ENCODE data around the gene TNRC6C.

Gene TNRC6C

GRCh38 chr17:78089576-78090281 is 131.2 kb downstream of the TNRC6C start:
- DNase-seq, result no peak

DNA sequence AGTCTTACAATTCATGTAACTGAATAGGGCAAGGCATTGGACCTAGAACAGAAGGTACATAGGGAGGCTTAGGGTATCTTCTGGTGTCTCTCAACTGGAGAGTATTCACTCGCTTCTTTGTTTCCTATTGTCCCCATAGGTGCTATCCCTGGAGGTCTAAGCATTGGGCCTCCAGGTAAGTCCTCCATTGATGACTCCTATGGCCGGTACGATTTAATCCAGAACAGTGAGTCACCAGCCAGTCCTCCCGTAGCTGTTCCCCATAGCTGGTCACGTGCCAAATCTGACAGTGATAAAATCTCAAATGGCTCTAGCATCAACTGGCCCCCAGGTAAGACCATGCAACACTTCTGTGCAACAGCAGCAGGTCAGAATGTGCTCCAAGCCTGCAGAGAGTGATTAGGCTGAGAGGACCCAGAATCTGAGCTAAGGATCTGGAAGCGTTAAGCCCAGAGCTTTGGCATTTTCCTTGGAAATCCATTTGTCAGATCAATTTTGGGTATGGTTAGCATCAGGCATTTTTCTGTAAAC is 134.4 kb downstream of the TNRC6C start:
- no peak for DNase-seq

- DNase-seq, result no peak
These were observed 136.5 kb downstream of the TNRC6C start for GRCh38 chr17:78095035-78095434.

- DNase-seq, result no peak
These were observed 137.6 kb downstream of the TNRC6C start for GRCh38 chr17:78096093-78096492.

DNA sequence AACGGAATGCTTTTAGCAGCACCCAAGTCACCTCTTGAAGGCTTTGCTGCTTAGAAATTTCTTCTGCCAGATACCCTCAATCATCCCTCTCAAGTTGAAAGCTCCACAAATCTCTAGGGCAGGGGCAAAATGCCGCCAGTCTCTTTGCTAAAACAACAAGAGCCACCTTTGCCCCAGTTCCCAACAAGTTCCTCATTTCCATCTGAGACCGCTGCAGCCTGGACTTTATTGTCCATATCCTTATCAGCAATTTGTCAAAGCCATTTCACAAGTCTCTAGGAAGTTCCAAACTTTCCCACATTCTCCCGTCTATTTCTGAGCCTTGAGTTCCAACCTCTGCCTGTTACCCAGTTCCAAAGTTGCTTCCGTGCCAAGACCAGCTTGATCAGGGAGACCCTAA is 142.6 kb downstream of the TNRC6C start:
- no peak for DNase-seq

DNA sequence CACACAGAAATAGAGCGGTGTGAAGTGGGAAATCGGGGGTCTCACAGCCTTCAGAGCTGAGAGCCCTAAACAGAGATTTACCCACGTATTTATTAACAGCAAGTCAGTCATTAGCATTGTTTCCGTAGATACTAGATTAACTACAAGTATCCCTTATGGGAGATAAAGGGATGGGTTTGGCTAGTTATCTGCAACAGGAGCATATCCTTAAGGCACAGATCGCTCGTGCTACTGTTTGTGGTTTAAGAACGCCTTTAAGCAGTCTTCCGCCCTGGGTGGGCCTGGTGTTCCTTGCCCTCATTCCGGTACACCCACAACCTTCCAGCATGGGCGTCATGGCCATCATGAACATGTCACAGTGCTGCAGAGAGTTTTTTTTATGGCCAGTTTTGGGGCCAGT is 143.0 kb downstream of the TNRC6C start:
- DNase-seq, result no peak

- DNase-seq, result no peak
These were observed 144.8 kb downstream of the TNRC6C start for GRCh38 chr17:78103311-78103710.

DNA sequence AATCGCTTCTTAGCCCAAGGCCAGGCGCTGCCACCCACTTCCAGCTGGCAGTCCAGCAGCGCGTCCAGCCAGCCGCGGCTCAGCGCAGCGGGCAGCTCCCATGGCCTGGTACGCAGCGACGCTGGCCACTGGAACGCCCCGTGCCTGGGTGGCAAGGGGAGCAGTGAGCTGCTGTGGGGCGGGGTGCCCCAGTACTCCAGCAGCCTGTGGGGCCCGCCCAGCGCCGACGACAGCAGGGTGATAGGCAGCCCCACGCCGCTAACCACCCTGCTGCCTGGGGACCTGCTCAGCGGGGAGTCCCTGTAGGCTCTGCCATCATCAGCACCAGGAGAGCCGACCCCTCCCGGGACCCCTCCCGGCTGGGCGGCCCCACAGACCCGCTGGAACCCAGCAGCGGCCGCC is 146.0 kb downstream of the TNRC6C start:
- no peak for DNase-seq

- DNase-seq, result no peak
These were observed 146.6 kb downstream of the TNRC6C start for GRCh38 chr17:78105101-78105500.

DNA sequence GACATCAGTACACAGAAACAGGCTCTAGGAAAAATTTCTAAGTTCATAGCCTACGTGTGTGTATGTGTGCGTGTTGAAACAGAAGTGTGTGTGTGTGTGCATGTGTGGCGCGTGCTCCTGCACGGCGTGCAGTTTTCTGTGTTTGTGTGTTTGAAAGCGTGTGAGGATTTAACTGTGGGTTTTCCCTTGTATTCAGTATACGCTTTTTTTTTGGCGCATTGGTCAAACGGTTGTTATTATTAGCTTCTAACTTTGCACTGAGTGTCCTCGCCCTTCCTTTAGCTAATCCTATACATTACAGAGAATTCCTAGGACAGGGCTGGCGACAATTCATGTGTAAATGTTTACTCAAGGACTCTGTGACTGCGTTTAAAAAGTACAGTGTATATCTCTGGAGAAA is 147.0 kb downstream of the TNRC6C start:
- no peak for DNase-seq

DNA sequence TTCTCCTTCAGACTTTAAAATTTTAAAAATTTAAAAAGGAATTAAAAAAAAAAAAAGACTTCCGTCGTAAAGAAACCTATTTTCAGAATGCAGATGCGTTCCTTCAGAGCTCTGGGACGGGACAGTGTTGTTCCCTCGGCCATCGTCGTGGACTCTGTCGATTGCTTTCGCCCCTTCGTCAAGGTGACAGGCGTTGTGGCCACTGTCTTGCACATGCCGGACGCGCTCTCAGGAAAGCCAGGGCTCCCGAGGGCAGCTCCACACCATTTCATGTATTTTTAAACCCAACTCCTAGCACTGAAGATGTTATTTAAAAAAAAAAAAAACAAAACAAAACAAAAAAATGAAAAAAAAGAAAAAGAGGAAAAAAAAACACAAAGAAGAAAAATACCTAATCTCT is 147.7 kb downstream of the TNRC6C start:
- no peak for DNase-seq

DNA sequence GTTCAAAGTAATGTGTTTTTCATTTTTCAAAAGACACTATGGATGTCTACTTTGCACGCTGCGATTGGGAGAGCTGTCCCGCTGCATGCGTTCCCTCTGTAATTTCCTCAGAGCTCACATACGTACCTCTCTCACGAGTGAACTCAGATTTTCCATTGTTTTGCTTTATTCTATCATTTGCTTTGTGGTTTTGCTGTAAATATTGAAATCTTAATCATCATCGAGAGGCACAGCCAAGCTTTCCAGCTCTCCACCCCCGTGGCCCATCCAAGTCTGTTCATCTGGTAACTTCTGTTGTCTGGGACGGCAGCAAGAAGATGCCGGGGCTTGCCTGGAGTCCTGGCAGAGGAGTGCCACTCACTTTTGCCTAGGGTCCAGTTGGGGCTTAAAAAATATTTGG is 149.0 kb downstream of the TNRC6C start:
- no peak for DNase-seq

DNA sequence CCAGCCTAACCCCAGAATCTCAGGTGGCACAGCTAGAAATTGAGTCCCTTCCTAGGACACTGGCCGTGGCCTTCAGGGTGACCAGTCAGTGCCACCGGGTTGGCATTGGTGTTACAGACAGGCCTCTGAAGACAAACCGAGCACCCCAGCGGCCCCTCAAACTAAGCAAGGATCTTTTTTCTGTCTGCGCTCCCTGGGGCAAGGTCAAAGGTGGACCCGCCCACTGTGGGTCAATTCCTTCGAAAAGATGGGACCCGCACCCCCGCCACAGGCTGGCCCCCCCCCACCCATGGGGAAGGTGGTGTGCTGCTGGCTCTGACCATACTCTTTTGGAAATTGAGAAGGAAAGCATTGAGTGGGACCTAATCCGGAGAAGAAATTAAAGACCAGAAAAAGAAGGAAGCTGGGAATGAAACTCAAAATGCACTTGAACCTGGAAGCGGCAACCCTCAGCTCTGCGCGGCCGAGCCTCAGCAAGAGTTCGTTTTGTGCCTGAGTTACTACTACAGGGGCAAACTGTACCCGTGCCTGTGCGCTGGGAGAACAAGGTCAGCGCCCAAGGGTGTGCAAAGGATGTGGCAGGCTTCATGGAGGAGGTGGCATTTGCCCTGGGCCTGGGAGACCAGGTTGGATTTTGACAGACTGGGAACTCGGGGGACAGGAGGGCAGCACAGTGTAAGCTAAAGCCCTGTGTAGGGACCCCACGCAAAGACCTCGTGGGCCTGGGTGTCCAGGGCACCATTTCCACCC is 149.6 kb downstream of the TNRC6C start:
- no peak for DNase-seq

DNA sequence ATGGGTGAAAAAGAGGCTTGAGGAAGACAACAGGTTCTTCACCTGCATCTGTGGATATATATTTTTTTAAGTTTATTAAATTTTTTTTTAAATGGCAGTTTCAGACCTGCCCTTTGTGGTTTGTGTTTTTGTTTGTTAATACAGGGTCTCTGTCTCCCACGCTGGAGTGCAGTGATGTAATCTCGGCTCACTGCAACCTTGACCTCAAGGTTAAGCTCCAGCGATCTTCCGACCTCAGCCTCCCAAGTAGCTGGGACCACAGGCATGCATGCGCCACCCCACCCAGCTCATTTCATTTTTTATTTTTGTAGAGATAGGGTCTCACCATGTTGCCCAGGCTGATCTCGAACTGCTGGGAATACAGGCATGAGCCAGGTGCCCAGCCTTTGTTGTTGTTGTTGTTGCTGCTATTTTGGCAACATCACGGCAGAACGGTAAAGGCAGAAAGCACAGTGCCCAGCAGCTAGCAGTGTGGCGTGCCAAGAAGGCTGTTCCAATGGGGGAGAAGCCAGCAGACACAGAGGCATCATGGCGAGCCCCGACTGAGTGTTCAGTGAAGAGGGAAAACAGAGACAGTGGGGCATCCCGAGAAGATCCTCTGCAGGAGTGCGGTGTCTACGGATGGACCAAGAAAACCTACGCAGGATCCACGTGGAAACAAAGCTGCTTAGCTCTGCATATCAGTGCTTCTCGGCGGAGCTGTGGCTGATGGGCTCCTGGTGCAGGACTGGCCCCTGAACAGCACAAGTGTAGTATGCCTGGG is 150.4 kb downstream of the TNRC6C start:
- no peak for DNase-seq

GRCh38 chr17:78109489-78109761 is 150.9 kb downstream of the TNRC6C start:
- DNase-seq, result no peak

- DNase-seq, result no peak
These were observed 152.0 kb downstream of the TNRC6C start for GRCh38 chr17:78110363-78111015.

DNA sequence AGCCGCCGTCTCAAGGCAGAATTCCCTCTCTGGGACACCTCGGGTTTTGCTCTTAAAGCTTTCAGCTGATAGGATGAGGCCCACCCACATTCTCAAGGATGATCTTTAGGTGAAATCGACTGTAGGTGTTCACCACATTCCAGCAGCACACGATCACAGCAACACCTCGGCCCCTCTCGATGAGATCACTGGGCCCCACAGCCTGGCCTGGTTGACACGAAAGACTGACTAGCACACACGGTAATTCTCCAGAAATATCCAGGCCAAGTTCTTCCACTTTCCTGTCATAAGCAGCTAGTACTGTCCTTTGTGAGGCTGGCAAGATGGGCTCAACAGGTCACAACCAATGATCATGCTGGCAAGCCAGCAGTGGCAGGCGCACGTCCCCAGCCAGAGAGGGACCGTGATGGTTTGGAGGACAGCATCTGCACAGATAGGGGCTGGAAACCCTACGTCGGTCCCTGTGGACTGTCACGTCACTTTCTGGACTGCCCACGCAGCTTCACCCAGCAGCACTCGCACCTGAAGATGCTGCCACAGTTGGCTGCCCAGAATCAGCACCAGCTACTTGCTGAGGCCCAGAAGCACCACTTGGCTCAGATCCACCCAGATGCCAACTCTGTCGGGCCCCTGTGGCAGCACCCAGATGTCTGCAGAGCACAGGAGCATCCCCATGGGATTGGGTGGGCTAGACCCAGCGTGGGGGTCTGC is 152.7 kb downstream of the TNRC6C start:
- DNase-seq, result no peak

GRCh38 chr17:78111727-78112517 is 153.4 kb downstream of the TNRC6C start:
- no peak for DNase-seq

- peak; percentile 61 for DNase-seq
These were observed 154.3 kb downstream of the TNRC6C start for GRCh38 chr17:78112518-78113471.

Data from NCI-H526 treated with DMSO at 0.1 percent for 48 hours (cell line).